Endothelial cell of hepatic sinusoid (primary cell): ENCODE results near the gene PCYT1B.
"Not testable (repeated sequence)": the region's sequence is repeated elsewhere in the genome, so short reads cannot be mapped to it uniquely, and the experiment has no call there.

Source experiments
- in situ Hi-C: cut with HindIII; loops from 2 replicates; pipeline ENCODE4 v1.10.0; 2017; ENCODE audit warnings: low sequenced_read_pairs

The PCYT1B gene

DNA sequence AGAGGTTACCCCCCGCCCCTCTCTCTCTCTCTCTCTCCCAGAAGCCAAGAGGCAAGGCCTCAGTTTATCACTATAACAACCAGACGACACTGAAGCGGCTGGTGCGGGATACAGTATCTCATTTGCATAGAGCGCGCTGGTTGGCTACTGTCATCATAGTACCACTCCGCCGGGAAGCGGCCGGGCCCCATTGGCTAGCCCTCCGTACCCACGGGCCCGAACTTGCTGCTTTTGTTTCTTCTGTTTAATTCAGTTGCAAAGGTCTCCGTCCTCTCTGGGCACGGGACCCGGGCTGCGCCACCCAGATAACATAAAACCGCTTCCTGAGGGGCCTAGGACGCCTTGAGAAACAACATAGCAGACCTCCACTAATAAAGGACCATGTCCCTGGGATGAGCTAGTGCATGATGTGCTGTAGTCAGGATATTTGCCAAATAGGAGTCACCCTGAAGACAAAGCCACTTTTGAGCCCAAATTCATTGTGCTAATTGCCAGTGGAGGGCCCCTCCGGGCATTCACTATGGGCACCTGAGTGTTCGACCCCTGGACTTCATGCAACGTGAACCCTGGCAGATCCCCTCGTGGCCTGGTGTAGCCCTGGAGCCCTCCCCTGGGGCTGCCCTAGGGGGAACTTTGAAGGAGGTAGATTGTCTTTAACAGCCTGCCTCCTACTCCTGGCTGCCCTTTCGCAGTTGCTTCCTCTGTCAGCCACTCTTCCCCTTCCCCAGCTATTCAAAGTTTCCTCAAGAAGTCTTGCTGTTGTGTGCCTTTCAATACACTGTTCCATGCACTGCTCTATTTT, at the start of gene PCYT1B:
Gene PCYT1B, minus strand, starts transcription at position 91 of the 802 bp plus-strand sequence. CDS start 242 bp downstream, outside the sequence.
- in situ Hi-C loops = no loop called here

DNA sequence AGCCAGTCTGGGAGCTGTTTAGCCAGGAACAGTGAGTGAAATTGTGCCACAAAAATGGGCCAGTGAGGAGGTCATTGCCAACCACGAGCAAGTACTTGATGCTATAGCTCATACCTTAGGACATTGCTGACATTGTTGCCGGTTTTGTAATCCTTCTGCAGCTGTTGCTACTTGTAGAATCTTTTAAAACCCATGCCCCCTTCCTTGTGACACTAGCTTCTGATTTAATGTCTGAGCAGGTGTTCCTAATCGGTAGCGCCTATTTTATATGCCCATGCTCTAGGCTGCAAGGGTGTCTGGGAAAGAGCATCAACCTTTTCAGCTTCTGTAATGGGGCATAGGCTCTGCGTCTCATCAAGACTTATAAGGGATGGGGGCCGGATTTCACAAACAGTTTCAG, 49.1 kb upstream of the PCYT1B start:
- in situ Hi-C loops = no loop called here

DNA sequence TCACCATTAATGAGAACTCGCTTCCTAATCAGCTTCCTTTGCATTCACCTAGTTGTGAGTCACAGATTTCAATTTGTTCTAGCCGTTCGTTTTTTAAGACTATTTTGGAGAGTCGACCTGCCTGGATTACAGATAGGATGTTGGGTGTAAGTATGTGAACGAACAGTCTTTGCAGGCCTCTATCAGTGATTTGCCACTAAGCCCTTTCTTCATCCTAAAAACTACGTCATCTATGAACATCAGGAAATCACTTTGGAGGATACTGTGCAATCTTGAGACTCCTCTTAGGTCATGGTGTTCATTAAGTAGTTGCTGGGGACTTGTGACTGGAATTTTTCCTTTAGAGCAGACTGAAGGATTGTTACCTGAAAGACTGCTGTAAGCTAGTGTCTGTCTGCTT, 47.7 kb upstream of the PCYT1B start:
- in situ Hi-C loops = no loop called here

- in situ Hi-C loops = no loop called here
These were observed 46.5 kb upstream of the PCYT1B start, which contains the start of gene POLA1 for GRCh38 chrX:24693453-24694202. Gene POLA1 (plus strand): TSS chrX:24693918. CDS start chrX:24693962, 44 bp downstream.

DNA sequence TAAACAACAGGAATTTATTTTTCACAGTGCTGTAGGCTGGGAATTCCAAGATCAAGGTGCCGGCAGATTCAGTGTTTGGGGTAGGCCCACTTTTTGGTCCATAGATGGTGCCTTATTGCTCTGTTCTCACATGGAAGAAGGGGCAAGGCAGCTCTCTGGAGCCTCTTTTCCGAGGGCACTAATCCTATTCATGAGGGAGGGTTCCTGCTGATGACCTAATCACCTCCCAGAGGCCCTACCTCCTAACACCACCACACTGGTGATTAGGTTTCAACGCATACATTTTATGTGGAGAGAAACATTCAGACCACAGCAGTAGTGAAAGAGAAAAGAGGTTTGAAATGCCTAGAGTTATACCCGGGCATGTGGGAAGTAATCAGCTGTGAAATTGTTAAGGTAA, 45.2 kb upstream of the PCYT1B start:
- in situ Hi-C loops = no loop called here

GRCh38 chrX:24684048-24684447, 36.9 kb upstream of the PCYT1B start:
- in situ Hi-C loops = no loop called here

GRCh38 chrX:24682739-24683432, 35.7 kb upstream of the PCYT1B start:
- in situ Hi-C loops = no loop called here

DNA sequence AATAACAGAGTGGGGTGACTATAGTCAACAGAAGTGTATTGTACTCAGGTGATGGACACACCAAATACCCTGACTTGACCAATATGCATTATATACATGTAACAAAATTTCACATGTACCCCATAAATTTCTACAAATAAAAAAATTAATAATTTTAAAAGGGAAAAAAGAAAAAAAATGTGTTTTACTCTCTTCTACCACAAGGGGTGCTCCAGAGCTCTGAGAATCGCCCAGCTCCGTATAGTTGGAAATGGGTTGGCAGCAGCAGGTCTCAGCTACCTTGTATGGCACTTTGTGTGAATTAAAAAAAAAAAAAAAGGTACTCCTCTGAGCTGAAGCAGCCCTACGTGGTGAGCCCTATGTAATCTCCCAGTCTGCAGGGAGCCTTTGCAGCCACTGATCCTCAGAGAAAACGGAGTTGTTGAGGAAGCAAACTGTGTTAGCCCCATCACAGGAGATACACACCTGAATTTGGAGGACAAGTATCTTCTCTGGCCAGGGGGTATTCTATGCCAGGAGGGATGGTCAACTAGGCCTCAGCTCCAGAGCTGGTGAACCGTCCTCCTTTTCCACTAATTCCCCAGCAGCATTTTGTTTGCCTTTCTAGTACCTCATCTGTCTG, 29.4 kb upstream of the PCYT1B start:
- in situ Hi-C loops = no loop called here

DNA sequence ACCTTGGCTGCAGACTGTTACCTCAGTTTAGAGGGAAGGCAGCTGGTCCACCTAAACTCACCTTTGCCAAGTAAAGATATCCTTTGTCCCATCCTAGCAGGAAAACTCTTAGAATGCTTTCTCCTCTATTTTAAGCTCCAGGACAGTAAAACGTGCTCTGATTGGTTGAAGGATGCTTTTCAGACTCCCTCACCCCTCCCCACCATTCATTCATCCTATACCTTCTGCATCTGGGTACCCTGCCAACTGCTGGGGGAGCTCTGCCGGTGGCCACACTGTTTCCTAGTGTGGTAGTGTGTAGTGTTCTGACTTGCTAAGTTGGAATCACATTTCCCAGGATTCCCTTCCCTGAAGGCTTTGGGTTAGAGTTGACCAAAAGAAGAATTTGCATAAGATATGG, 26.3 kb upstream of the PCYT1B start:
- in situ Hi-C loops = no loop called here

DNA sequence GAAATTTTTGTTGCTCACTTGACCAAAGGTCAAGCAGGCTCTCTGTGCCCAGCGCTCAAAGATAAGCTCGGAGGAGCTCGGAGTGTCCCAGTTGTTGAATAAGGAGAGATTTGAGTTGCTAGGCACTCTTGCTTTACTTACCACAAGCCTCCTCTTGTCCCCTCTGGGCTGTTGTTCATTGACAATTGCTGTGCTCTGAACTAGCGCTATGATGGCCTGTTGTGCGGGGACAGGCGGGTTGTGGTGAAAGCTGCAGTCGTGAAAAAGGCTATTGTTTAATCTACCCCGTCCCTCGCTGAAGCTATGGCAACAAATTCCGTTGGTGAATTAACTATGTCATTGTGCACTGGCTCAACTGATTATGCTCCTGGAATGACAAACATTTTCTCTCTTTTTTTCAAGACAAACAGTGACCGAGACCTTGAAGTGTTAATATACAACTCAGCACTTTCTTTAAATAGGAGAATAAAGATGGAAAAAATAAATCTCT, 25.6 kb upstream of the PCYT1B start:
- in situ Hi-C loops = no loop called here

- in situ Hi-C loops = no loop called here
These were observed 21.0 kb upstream of the PCYT1B start for GRCh38 chrX:24668111-24668510.

GRCh38 chrX:24662352-24662751, 15.2 kb upstream of the PCYT1B start:
- in situ Hi-C loops = no loop called here

GRCh38 chrX:24661292-24661691, 14.1 kb upstream of the PCYT1B start:
- in situ Hi-C loops = no loop called here

DNA sequence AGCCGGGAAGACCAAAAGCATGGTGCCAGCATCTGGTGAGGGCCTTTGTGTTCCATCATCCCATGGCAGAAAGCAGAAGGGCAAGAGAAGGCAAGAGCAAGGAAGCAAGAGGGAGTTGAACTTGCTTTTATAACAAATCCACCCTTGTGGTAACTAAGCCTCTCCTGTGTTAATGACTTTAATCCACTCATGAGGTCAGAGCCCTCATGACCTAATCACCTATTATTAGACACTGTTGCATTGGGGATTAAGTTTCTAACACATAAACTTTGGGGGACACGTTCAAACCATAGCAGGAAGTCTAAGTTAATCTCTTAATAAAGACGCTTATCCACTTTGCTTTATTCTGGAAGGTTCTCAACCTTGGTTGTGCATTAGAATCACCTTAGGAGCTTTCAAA, 12.5 kb upstream of the PCYT1B start:
- in situ Hi-C loops = no loop called here

DNA sequence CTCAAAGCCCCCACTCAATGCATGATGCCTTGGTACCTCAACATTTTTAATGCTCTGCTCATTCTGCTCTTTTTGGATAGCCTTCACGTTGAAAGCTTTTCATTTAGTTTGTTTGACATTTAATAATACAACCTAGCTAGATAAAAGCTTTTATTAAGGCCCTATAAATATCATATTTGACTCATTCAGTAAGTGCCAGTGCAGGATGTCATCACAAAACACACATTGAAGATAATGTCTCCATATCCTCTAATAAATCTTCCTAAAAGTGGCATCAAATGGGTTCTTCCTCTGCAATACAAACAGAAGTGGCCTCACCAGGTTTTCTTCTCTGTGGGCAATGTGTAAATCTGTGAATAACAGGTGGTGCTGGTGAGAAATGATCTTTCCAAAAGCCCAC, 12.0 kb upstream of the PCYT1B start:
- in situ Hi-C loops = no loop called here

GRCh38 chrX:24658421-24658820, 11.3 kb upstream of the PCYT1B start:
- in situ Hi-C loops = no loop called here

GRCh38 chrX:24657671-24658386, 10.7 kb upstream of the PCYT1B start:
- in situ Hi-C loops = no loop called here

- in situ Hi-C loops = not testable (repeated sequence)
These were observed 8.5 kb upstream of the PCYT1B start for GRCh38 chrX:24655679-24656078.

DNA sequence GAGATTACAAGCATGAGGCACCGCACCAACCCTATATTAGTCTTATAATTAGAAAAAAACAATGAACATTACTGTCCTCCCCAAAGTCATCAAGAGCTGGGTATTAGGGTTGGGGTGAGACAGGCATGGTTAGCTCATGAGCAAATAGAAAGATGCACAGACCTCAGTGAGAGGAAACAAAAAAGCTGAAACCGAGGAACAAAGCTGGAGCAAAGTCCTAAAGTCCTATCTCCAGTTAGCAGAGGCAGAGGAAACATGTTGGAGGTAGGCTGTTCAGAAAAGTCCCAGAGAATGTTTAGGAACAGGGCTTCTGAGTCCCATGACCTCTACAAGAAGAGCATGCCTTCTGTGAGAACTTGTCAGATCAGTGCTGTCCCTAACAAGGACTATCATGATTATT, 4.6 kb upstream of the PCYT1B start:
- in situ Hi-C loops = no loop called here

- in situ Hi-C loops = no loop called here
These were observed 1.3 kb upstream of the PCYT1B start for GRCh38 chrX:24648495-24648894.
